ENCODE results near the gene ELP6.

ELP6 gene

DNA sequence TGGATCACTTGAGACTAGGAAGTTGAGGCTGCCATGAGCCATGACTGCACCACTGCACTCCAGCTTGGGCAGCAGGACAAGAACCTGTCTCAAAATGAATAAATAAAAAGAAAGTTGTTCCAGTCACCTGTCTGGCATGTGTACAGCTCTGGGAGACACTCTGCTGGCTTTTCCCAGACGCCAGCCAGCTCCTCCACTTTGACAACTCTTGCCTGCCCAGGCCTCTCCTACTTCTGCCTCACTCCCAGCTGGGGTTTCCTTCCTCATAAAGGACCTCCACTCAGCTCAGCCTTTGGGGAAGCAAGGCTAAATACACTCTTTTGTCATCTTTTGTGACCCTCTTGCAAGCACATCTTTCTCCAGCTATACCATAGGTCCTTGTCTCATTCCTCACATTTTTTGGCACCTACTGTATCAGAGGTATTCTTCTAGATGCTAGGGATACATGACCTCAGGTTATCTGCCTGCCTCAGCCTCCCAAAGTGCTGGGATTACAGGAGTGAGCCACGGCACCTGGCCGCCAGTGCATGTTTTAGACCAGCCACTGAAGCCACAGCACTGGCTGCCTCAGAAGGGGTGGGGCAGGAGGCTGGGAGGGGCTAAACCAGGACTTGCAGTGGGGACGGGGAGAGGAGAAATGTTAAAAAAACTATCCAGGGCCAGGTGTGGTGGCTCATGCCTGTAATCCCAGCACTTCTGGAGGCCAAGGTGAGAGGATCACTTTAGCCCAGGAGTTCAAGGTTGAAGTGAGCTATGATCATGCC, 10.0 kb upstream of the ELP6 start:
- TF ChIP-seq, protein P1, sequence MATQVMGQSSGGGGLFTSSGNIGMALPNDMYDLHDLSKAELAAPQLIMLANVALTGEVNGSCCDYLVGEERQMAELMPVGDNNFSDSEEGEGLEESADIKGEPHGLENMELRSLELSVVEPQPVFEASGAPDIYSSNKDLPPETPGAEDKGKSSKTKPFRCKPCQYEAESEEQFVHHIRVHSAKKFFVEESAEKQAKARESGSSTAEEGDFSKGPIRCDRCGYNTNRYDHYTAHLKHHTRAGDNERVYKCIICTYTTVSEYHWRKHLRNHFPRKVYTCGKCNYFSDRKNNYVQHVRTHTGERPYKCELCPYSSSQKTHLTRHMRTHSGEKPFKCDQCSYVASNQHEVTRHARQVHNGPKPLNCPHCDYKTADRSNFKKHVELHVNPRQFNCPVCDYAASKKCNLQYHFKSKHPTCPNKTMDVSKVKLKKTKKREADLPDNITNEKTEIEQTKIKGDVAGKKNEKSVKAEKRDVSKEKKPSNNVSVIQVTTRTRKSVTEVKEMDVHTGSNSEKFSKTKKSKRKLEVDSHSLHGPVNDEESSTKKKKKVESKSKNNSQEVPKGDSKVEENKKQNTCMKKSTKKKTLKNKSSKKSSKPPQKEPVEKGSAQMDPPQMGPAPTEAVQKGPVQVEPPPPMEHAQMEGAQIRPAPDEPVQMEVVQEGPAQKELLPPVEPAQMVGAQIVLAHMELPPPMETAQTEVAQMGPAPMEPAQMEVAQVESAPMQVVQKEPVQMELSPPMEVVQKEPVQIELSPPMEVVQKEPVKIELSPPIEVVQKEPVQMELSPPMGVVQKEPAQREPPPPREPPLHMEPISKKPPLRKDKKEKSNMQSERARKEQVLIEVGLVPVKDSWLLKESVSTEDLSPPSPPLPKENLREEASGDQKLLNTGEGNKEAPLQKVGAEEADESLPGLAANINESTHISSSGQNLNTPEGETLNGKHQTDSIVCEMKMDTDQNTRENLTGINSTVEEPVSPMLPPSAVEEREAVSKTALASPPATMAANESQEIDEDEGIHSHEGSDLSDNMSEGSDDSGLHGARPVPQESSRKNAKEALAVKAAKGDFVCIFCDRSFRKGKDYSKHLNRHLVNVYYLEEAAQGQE (IDR thresholded peaks at IDR 0.05; ENCODE audit: low read depth): no peak
- TF ChIP-seq MAX (IDR thresholded peaks at IDR 0.05): no peak
- TF ChIP-seq TEAD4 (IDR thresholded peaks at IDR 0.05): no peak
- TF ChIP-seq CREB1 (IDR thresholded peaks at IDR 0.05; ENCODE audit: low read depth): no peak
- TF ChIP-seq TCF12 (IDR thresholded peaks at IDR 0.05; ENCODE audit: low read depth): no peak
- no peak for TF ChIP-seq FOXM1 (IDR thresholded peaks at IDR 0.05; ENCODE audit: borderline replicate concordance, low read depth)

- no peak for TF ChIP-seq CREB1 (IDR thresholded peaks at IDR 0.05; ENCODE audit: low read depth)
- TF ChIP-seq MAX (IDR thresholded peaks at IDR 0.05): peak; percentile 99
- TF ChIP-seq, protein P2, sequence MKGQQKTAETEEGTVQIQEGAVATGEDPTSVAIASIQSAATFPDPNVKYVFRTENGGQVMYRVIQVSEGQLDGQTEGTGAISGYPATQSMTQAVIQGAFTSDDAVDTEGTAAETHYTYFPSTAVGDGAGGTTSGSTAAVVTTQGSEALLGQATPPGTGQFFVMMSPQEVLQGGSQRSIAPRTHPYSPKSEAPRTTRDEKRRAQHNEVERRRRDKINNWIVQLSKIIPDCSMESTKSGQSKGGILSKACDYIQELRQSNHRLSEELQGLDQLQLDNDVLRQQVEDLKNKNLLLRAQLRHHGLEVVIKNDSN (IDR thresholded peaks at IDR 0.05): peak; percentile 84
- peak; percentile 100 for TF ChIP-seq RAD21 (IDR thresholded peaks at IDR 0.05; ENCODE audit: low read depth)
- TF ChIP-seq ZBTB7A (IDR thresholded peaks at IDR 0.05; ENCODE audit: low read depth): no peak
- no peak for TF ChIP-seq TAF1 (IDR thresholded peaks at IDR 0.05; ENCODE audit: low read depth)
- TF ChIP-seq FOXM1 (IDR thresholded peaks at IDR 0.05; ENCODE audit: borderline replicate concordance, low read depth): no peak
Observed at GRCh38 chr3:47522082-47522987, 8.8 kb upstream of the ELP6 start.

DNA sequence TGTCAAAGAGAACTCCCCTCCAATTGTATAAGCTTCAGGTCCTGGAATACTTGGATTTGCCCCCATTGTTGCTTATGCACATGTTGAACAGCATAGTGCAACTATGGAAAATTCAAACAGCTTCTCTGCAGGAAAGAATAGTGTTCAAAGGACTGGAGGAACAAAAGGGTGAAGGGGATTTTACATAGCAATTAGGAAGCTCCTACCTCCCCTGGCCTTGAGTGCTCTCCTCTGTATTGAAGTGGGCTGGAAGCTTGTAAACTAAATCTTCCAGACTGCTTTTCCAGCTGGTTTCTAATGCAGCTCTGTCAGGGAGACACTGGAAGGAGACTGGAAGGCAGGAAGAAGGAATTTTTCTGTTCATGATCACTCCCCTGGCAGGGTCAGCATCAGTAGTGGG, 7.2 kb upstream of the ELP6 start:
- TF ChIP-seq ZBTB7A (IDR thresholded peaks at IDR 0.05; ENCODE audit: low read depth): no peak
- TF ChIP-seq, protein P2 (IDR thresholded peaks at IDR 0.05): no peak
- TF ChIP-seq EP300 (IDR thresholded peaks at IDR 0.05; ENCODE audit: borderline replicate concordance): no peak
- TF ChIP-seq YY1 (IDR thresholded peaks at IDR 0.05; ENCODE audit: low read depth): no peak
- no peak for TF ChIP-seq TEAD4 (IDR thresholded peaks at IDR 0.05)
- TF ChIP-seq FOXM1 (IDR thresholded peaks at IDR 0.05; ENCODE audit: borderline replicate concordance, low read depth): no peak
- no peak for TF ChIP-seq CEBPB (IDR thresholded peaks at IDR 0.05)
- no peak for TF ChIP-seq TCF12 (IDR thresholded peaks at IDR 0.05; ENCODE audit: low read depth)
- TF ChIP-seq, protein P1 (IDR thresholded peaks at IDR 0.05; ENCODE audit: low read depth): no peak
- no peak for TF ChIP-seq TAF1 (IDR thresholded peaks at IDR 0.05; ENCODE audit: low read depth)
- TF ChIP-seq MAX (IDR thresholded peaks at IDR 0.05): no peak
- TF ChIP-seq EGR1 (IDR thresholded peaks at IDR 0.05): no peak
- TF ChIP-seq CREB1 (IDR thresholded peaks at IDR 0.05; ENCODE audit: low read depth): no peak
- TF ChIP-seq NFIC (IDR thresholded peaks at IDR 0.05): no peak
- TF ChIP-seq RAD21 (IDR thresholded peaks at IDR 0.05; ENCODE audit: low read depth): no peak

GRCh38 chr3:47517937-47518336, 4.4 kb upstream of the ELP6 start:
- TF ChIP-seq, protein P2 (IDR thresholded peaks at IDR 0.05): no peak
- TF ChIP-seq NFIC (IDR thresholded peaks at IDR 0.05): no peak
- TF ChIP-seq TAF1 (IDR thresholded peaks at IDR 0.05; ENCODE audit: low read depth): no peak
- TF ChIP-seq MAX (IDR thresholded peaks at IDR 0.05): no peak
- TF ChIP-seq TCF12 (IDR thresholded peaks at IDR 0.05; ENCODE audit: low read depth): no peak
- no peak for TF ChIP-seq FOXM1 (IDR thresholded peaks at IDR 0.05; ENCODE audit: borderline replicate concordance, low read depth)
- TF ChIP-seq ZBTB7A (IDR thresholded peaks at IDR 0.05; ENCODE audit: low read depth): no peak
- no peak for TF ChIP-seq EP300 (IDR thresholded peaks at IDR 0.05; ENCODE audit: borderline replicate concordance)
- TF ChIP-seq TEAD4 (IDR thresholded peaks at IDR 0.05): no peak
- TF ChIP-seq CEBPB (IDR thresholded peaks at IDR 0.05): no peak
- no peak for TF ChIP-seq EGR1 (IDR thresholded peaks at IDR 0.05)
- no peak for TF ChIP-seq RAD21 (IDR thresholded peaks at IDR 0.05; ENCODE audit: low read depth)
- TF ChIP-seq, protein P1 (IDR thresholded peaks at IDR 0.05; ENCODE audit: low read depth): no peak

Measured in Ishikawa (cell line).